GM13976 (cell line): ENCODE results near the gene BRICD5.
A peak's percentile ranks its signal among the peaks of the same experiment; 100 is the strongest.

Source experiments
- DNase-seq: peaks from one replicate; pipeline ENCODE4 v3.0.0; 2012; ENCODE audit warnings: low spot score
- in situ Hi-C: fragments of 300-500 bp; cut with MboI; formaldehyde crosslinking; loops from one replicate; pipeline ENCODE4 v1.12.0; 2022; ENCODE audit warnings: low sequenced_read_pairs, mixed read lengths, inconsistent platforms; ENCODE audit not compliant: unreplicated experiment
- TF ChIP-seq, protein P1 (sequence below): IDR thresholded peaks from 2 replicates; pipeline ENCODE4 v1.5.1; 2012; ENCODE audit warnings: borderline replicate concordance, mild to moderate bottlenecking; ENCODE audit not compliant: insufficient read depth; ENCODE audit errors: extremely low read depth, missing control alignments, control extremely low read depth

Gene BRICD5

DNA sequence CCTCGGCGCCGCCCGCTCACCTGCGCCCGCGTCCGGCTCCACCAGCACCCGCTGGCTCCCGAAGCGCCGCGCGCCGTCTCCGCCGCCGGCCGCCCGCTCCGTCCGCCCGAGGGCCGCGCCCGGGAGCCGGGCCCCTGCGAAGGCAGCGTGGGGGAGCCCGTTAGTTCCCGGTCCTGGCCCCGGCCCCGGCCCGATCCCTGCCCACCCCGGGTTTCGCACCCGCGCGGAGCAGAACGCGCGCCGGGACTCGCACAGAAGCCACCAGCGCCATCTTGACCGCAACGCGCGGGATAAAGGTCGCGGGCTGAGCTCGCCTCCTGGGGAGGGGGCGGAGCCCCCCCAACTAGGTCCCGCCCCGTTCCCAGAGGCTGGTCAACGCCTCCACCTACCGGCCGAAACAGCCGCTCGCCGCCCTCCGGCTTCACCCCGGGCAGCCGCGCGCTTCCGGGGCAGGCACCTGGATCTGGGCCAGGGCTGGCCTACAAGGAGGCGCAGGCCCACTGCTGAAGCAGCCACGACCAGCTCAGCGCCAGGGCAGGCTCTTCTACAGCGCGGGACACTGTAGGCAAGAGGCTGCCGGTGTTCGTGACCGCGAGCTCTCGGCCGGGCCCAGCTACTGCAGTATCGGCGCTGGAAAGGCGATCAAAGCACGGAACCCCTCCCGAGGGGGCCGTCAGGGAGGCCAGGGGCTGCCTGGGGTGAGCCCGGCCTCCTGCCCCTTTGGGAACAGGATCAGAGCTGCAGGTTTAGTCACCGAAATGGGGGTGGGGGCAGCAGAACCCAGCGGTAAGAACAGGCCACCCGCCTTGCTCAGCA is 40.8 kb upstream of the BRICD5 start, which contains the start of gene ECI1:
ECI1 (minus strand) TSS at position 292 of the 816 bp plus-strand sequence; CDS start at position 271, 21 bp downstream.
- TF ChIP-seq, protein P1, sequence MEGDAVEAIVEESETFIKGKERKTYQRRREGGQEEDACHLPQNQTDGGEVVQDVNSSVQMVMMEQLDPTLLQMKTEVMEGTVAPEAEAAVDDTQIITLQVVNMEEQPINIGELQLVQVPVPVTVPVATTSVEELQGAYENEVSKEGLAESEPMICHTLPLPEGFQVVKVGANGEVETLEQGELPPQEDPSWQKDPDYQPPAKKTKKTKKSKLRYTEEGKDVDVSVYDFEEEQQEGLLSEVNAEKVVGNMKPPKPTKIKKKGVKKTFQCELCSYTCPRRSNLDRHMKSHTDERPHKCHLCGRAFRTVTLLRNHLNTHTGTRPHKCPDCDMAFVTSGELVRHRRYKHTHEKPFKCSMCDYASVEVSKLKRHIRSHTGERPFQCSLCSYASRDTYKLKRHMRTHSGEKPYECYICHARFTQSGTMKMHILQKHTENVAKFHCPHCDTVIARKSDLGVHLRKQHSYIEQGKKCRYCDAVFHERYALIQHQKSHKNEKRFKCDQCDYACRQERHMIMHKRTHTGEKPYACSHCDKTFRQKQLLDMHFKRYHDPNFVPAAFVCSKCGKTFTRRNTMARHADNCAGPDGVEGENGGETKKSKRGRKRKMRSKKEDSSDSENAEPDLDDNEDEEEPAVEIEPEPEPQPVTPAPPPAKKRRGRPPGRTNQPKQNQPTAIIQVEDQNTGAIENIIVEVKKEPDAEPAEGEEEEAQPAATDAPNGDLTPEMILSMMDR = peak; percentile 87
- peak; percentile 100 for DNase-seq
- in situ Hi-C loops = no loop called here

DNA sequence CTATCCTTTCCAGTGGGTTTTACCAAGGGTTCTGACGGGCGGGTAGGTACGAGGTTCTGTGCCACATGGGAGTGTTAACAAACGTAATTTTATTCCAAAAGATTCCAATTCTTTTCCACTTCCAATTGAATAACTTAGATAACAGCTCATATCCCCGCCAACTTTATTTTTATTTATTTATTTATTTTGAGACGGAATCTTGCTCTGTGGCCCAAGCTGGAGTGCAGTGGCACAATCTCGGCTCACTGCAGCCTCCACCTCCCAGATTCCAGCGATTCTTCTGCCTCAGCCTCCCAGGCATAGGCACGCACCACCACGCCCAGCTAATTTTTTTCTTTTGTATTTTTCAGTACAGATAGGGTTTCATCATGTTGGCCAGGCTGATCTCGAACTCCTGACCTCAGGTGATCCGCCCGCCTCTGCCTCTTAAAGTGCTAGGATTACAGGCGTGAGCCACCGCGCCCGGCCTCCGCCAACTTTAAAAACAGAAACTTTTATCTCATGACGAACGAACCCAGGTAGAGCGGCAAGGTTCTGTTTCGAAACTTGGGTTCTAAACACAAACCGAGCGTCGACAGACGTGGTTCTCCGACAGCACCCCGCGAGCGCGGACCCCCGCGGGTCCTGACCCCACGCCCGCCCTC is 40.1 kb upstream of the BRICD5 start:
- in situ Hi-C loops = no loop called here
- DNase-seq = no peak
- TF ChIP-seq, protein P1 = no peak

DNA sequence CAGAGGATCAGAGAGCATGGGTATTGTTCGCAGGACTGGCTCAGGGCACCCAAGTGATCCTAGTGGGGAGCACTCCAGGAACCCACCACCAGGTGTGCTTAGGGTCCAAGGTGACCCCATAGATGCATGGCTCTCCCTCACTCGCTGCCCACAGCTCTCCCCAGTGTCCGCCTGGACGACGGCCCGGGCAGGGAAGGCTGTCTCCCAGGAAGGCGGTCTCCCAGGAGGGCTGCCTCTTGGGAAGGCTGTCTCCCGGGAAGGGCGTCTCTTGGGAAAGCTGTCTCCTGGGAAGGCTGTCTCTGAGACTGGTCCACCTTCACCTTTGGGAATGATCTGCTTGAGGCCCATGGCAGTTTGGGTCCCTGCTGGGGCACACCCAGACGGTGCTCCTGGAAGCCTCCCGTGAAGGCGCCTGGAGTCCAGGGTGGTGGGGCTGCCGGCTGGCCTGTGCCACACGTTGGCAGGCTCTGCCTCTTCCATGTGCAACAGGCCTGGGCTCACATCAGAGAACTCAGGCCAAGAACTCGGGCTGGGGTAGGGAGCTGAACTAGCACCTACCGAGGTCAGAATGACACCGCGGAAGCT is 35.7 kb upstream of the BRICD5 start:
- in situ Hi-C loops = no loop called here
- no peak for DNase-seq
- TF ChIP-seq, protein P1 = no peak

DNA sequence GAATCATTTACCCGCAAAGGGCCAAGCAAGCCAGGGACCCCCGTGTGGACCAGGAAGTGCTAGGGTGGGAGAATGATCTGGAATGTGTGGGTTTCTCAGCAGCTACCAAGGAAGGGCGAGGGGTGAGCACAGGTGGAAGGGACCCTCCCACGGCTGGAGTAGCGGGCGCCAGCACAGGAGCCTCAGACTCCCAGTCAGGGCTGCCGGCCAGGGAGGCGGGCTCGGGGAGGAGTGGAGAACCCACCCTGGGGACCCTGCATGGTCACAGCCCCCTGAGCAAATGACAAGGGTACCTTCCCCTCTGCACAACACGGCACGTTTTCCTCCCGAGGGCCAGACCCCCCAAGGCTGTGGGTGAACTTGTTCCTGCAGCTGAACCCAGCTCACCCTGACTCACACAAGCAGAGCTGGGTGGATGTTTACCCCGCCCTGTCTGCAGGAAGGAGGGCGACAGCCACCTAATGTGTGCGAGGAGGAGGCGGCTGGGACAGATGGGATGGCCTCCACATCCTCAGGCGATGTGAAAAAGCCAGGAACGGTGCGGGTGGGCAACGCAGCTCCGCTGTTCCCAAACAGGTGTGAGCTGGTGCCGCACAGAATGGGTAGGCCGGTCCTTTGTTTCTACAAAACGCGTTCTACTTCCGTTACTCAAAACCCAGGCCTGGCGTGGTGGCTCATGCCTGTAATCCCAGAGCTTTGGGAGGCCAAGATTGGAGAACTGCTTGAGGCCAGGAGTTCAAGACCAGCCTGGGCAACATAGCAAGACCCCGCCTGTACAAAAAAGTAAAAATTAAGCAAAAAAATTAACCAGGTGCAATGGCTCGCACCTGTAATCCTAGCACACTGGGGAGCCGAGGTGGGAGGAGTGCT is 34.5 kb upstream of the BRICD5 start:
- no peak for DNase-seq
- in situ Hi-C loops = no loop called here
- TF ChIP-seq, protein P1 = no peak

DNA sequence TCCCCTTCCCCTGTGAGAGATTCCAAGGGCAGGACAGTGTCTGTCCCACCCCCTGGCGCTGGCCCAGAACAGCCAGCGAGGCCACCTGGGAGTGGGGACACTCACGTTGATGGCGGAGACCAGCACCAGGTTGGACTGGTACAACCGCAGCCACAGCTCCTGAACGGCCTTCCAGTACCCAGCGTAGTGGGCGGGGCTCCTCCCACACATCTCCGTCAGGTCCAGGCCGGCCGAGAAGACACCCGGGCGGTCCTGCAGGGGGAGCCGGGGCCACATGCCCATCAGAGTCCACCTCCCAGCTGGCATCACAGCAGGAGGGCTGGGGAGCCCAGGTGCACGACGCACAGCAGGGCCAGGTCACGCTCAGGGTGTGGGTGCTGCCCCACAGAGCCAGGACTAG is 33.6 kb upstream of the BRICD5 start:
- no peak for DNase-seq
- TF ChIP-seq, protein P1 = no peak
- in situ Hi-C loops = no loop called here

DNA sequence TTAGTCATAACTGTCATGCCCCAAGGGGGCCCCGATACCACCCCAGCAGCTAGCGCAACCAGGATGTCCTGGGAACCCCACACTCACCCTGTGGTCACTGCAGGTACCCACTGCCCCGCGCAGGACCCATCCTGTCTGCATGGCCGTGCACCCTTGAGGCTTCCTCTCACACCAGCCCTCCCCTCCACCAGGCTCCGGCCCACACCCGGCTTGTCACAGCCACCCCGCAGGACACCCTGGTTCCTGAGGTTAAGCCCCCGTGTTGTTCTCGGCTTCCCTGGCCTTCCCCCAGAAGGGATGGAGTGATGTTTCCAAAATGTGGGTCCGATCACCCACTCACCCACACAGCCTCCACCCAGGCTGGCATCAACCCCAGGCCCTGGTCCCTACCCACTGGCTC is 33.1 kb upstream of the BRICD5 start:
- in situ Hi-C loops = no loop called here
- DNase-seq = no peak
- TF ChIP-seq, protein P1 = no peak
